DOHH2 (cell line): ENCODE data around the gene ACOT11.

Experiments used
- EZH2phosphoT487 ChIP-seq: fragments of 200-600 bp; sonication (generic); IDR thresholded peaks from 2 replicates; pipeline ENCODE4 v1.6.1; 2017; ENCODE audit warnings: borderline replicate concordance, mild to moderate bottlenecking, antibody characterized with exemption, low read length, moderate library complexity, mixed read lengths
- TF ChIP-seq, protein P1 (sequence below): fragments of 200-600 bp; sonication (generic); IDR thresholded peaks from one replicate; pipeline ENCODE4 v1.5.1; 2014; ENCODE audit warnings: antibody characterized with exemption, mild to moderate bottlenecking, low read depth, low read length; ENCODE audit not compliant: poor library complexity, severe bottlenecking

GRCh38 chr1:54609301-54609921 is 61.4 kb downstream of the ACOT11 start:
- no peak for TF ChIP-seq EZH2phosphoT487
- TF ChIP-seq, protein P1, sequence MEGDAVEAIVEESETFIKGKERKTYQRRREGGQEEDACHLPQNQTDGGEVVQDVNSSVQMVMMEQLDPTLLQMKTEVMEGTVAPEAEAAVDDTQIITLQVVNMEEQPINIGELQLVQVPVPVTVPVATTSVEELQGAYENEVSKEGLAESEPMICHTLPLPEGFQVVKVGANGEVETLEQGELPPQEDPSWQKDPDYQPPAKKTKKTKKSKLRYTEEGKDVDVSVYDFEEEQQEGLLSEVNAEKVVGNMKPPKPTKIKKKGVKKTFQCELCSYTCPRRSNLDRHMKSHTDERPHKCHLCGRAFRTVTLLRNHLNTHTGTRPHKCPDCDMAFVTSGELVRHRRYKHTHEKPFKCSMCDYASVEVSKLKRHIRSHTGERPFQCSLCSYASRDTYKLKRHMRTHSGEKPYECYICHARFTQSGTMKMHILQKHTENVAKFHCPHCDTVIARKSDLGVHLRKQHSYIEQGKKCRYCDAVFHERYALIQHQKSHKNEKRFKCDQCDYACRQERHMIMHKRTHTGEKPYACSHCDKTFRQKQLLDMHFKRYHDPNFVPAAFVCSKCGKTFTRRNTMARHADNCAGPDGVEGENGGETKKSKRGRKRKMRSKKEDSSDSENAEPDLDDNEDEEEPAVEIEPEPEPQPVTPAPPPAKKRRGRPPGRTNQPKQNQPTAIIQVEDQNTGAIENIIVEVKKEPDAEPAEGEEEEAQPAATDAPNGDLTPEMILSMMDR = no peak
